Breast epithelium (tissue), 3 donors: ENCODE results near the gene NDUFB10.

Experiments
- CTCF ChIP-seq, 3 donors: fragments of 450-650 bp; IDR thresholded peaks; one replicate each; pipeline ENCODE4 v1.5.1; 2016 to 2017; ENCODE audit warnings: antibody characterized with exemption in 3 of 3, mild to moderate bottlenecking in 3 of 3, moderate library complexity in 3 of 3
- POLR2A ChIP-seq: fragments of 450-650 bp; IDR thresholded peaks from one replicate; pipeline ENCODE4 v1.6.1; 2016; ENCODE audit warnings: antibody characterized with exemption, mild to moderate bottlenecking, moderate library complexity

GRCh38 chr16:2008009-2008526 lies 48.7 kb downstream of the NDUFB10 start:
- no peak for TF ChIP-seq CTCF (IDR thresholded peaks at IDR 0.05)
- no peak for TF ChIP-seq POLR2A
